ENCODE results near the gene ANO2. TPM values are rescaled to one million over a fixed set of nuclear protein-coding genes. Genes with fewer than 3 reads are reported as not detected.

The ANO2 gene
- total RNA-seq, 1 donor from 2014 or later = 2.6 TPM

- no peak for TF ChIP-seq CTCF (conservative IDR thresholded peaks at IDR 0.05)
- Mint-ChIP-seq H3K9me3 (no peaks in the 10 kb centered on the region), H3K4me1 (ENCODE audit: unreplicated experiment) (no peaks in the 10 kb centered on the region), H3K36me3 (peaks cover 12% of the 10 kb centered on the region), H3K4me3 (no peak overlapping the region), H3K27ac (no peak overlapping the region), H3K27me3 (peaks cover 7% of the 10 kb centered on the region)
- DNase-seq (ENCODE audit: extremely low spot score, unreplicated experiment) = no peak
These were observed 211.8 kb downstream of the ANO2 start for GRCh38 chr12:5733136-5733755.

- no peaks in the 10 kb centered on the region for H3K9me3 Mint-ChIP-seq
- peak; percentile 2 for DNase-seq (ENCODE audit: extremely low spot score, unreplicated experiment)
- no peaks in the 10 kb centered on the region for H3K4me1 Mint-ChIP-seq (ENCODE audit: unreplicated experiment)
- H3K36me3 Mint-ChIP-seq = peaks cover 8% of the 10 kb centered on the region
- peaks cover 4% of the 10 kb centered on the region for H3K27me3 Mint-ChIP-seq
- no peak overlapping the region for H3K27ac Mint-ChIP-seq
- no peak overlapping the region for H3K4me3 Mint-ChIP-seq
- TF ChIP-seq CTCF (conservative IDR thresholded peaks at IDR 0.05) = no peak
These were observed 214.1 kb downstream of the ANO2 start for GRCh38 chr12:5730962-5731361.

GRCh38 chr12:5723711-5724252, 221.3 kb downstream of the ANO2 start:
- Mint-ChIP-seq H3K9me3 (no peaks in the 10 kb centered on the region), H3K36me3 (no peaks in the 10 kb centered on the region), H3K27ac (no peak overlapping the region), H3K4me3 (no peak overlapping the region), H3K4me1 (ENCODE audit: unreplicated experiment) (no peaks in the 10 kb centered on the region), H3K27me3 (peaks cover 8% of the 10 kb centered on the region)
- no peak for DNase-seq (ENCODE audit: extremely low spot score, unreplicated experiment)
- no peak for TF ChIP-seq CTCF (conservative IDR thresholded peaks at IDR 0.05)

- no peaks in the 10 kb centered on the region for H3K36me3 Mint-ChIP-seq
- no peaks in the 10 kb centered on the region for H3K4me1 Mint-ChIP-seq (ENCODE audit: unreplicated experiment)
- DNase-seq (ENCODE audit: extremely low spot score, unreplicated experiment) = no peak
- no peak overlapping the region for H3K27ac Mint-ChIP-seq
- peaks cover 12% of the 10 kb centered on the region for H3K27me3 Mint-ChIP-seq
- no peaks in the 10 kb centered on the region for H3K9me3 Mint-ChIP-seq
- no peak for TF ChIP-seq CTCF (conservative IDR thresholded peaks at IDR 0.05)
- no peak overlapping the region for H3K4me3 Mint-ChIP-seq
These were observed 222.0 kb downstream of the ANO2 start for GRCh38 chr12:5723071-5723470.

GRCh38 chr12:5720381-5721005, 224.6 kb downstream of the ANO2 start:
- H3K27ac Mint-ChIP-seq = no peak overlapping the region
- DNase-seq (ENCODE audit: extremely low spot score, unreplicated experiment) = no peak

More at GRCh38 chr12:5720381-5721005, 224.6 kb downstream of the ANO2 start:
- H3K9me3 Mint-ChIP-seq = no peaks in the 10 kb centered on the region
- H3K4me3 Mint-ChIP-seq = no peak overlapping the region
- no peak for TF ChIP-seq CTCF (conservative IDR thresholded peaks at IDR 0.05)
- H3K27me3 Mint-ChIP-seq = peaks cover 9% of the 10 kb centered on the region
- H3K4me1 Mint-ChIP-seq (ENCODE audit: unreplicated experiment) = no peaks in the 10 kb centered on the region
- H3K36me3 Mint-ChIP-seq = no peaks in the 10 kb centered on the region

Measured in type B pancreatic cell (in vitro differentiated cells).